ENCODE data around the gene APOBEC4. TPM values are rescaled to one million over a fixed set of nuclear protein-coding genes. Genes with fewer than 3 reads are reported as not detected.

Gene APOBEC4
- total and polyA plus RNA-seq, 2 donors from 2014 or later: not detected

GRCh38 chr1:183596500-183596899, 56.6 kb downstream of the APOBEC4 start:
- Histone ChIP-seq H3K4me1 (ENCODE audit: control insufficient read depth in 2 of 3, insufficient read depth in 2 of 3, low read depth in 1 of 3, low read length in 3 of 3) (peaks cover 0 to 4% (median 0%) of the 10 kb centered on the region in 3 donors), H3K4me3 (ENCODE audit: low read length in 3 of 3) (no peak overlapping the region), H3K36me3 (ENCODE audit: control insufficient read depth in 2 of 3, insufficient read depth in 3 of 3, low read length in 3 of 3) (no peaks in the 10 kb centered on the region), H3K9me3 (ENCODE audit: control insufficient read depth in 2 of 3, insufficient read depth in 1 of 3, low read length in 3 of 3) (no peaks in the 10 kb centered on the region), H3K27me3 (ENCODE audit: control insufficient read depth, insufficient read depth, low read length) (no peaks in the 10 kb centered on the region), H3K27ac (ENCODE audit: low read depth in 2 of 2, low read length in 2 of 2) (no peak overlapping the region), H3K9ac (ENCODE audit: low read length in 3 of 3) (no peak overlapping the region)
- TF ChIP-seq CTCF (IDR thresholded peaks at IDR 0.05; ENCODE audit: borderline replicate concordance, extremely low read depth, insufficient read depth): no peak
- FAIRE-seq (no peak), DNase-seq (no peak)
- intact Hi-C loops (cut with DNase I): no loop called here

Other genes with a start within 250 kb of the APOBEC4 start
- gene NMNAT2, start 234.9 kb downstream of the APOBEC4 start, total RNA-seq: 2.0 TPM
- gene NMNAT2, start 234.9 kb downstream of the APOBEC4 start, polyA plus RNA-seq (ENCODE audit: insufficient read depth, low read depth, low replicate concordance): 0.17 TPM
- 56.3 TPM for gene SMG7, start 180.8 kb downstream of the APOBEC4 start, total RNA-seq
- gene SMG7, start 180.8 kb downstream of the APOBEC4 start, polyA plus RNA-seq (ENCODE audit: insufficient read depth, low read depth, low replicate concordance): 15.4 TPM
- gene NCF2, start 62.9 kb downstream of the APOBEC4 start, total RNA-seq: 16.7 TPM
- gene NCF2, start 62.9 kb downstream of the APOBEC4 start, polyA plus RNA-seq (ENCODE audit: insufficient read depth, low read depth, low replicate concordance): 2.5 TPM
- gene ARPC5, start 17.5 kb downstream of the APOBEC4 start, total RNA-seq: 107 TPM
- gene ARPC5, start 17.5 kb downstream of the APOBEC4 start, polyA plus RNA-seq (ENCODE audit: insufficient read depth, low read depth, low replicate concordance): 75.9 TPM
- gene RGL1, start 151.8 kb upstream of the APOBEC4 start, total RNA-seq: 30.7 TPM
- gene RGL1, start 151.8 kb upstream of the APOBEC4 start, polyA plus RNA-seq (ENCODE audit: insufficient read depth, low read depth, low replicate concordance): 17.3 TPM

All from kidney (tissue), 14 donors.